Right lobe of liver (tissue), 6 donors: ENCODE results near the gene SLC8A2. TPM values are rescaled to one million over a fixed set of nuclear protein-coding genes. Genes with fewer than 3 reads are reported as not detected.

Source experiments
- ATAC-seq, 4 donors: fragments of 200-7000 bp; cut with Tn5 transposase; one replicate each; pipeline ENCODE4 v1.9.1; 2020; ENCODE audit warnings: mild to moderate bottlenecking in 4 of 4, moderate library complexity in 4 of 4
- DNase-seq, 3 donors: peaks; one replicate each; pipeline ENCODE4 v3.0.0-alpha.2; 2020
- H3K27ac ChIP-seq, 3 donors: fragments of 200-600 bp; one replicate each; pipeline ENCODE4 v1.8.0; 2022
- H3K27me3 ChIP-seq, 2 donors: fragments of 200-600 bp; one replicate each; pipeline ENCODE4 v1.8.0; 2022
- H3K36me3 ChIP-seq, 4 donors: fragments of 200-600 bp; sonication (generic) in 1 of 4; one replicate each; pipeline versions ENCODE4 v1.5.1 to v1.8.0; 2017 to 2022; ENCODE audit warnings: control low read depth in 1 of 4
- H3K4me1 ChIP-seq, 4 donors: fragments of 200-600 bp; sonication (generic) in 1 of 4; one replicate each; pipeline versions ENCODE4 v1.5.1 to v1.8.0; 2017 to 2022; ENCODE audit warnings: control low read depth in 1 of 4
- H3K4me3 ChIP-seq, 3 donors: fragments of 200-600 bp; one replicate each; pipeline ENCODE4 v1.8.0; 2022
- H3K9me3 ChIP-seq, 4 donors: fragments of 200-600 bp; sonication (generic) in 1 of 4; one replicate each; pipeline versions ENCODE4 v1.5.1 to v1.8.0; 2017 to 2022; ENCODE audit warnings: control low read depth in 1 of 4
- CTCF ChIP-seq, 4 donors: fragments of 200-600 bp in 3 of 4; fragments of 450-650 bp in 1 of 4; IDR thresholded peaks; one replicate each; pipeline versions ENCODE4 v1.5.1 to v1.8.0; 2016 to 2022; ENCODE audit warnings: antibody characterized with exemption in 4 of 4, mild to moderate bottlenecking in 2 of 4
- POLR2A ChIP-seq: fragments of 450-650 bp; IDR thresholded peaks from one replicate; pipeline ENCODE4 v1.6.1; 2017; ENCODE audit warnings: antibody characterized with exemption, mild to moderate bottlenecking
- WGBS: methylation state at CpG from one replicate; pipeline ENCODE4 v1.1.6; 2018; ENCODE audit warnings: low coverage, low lambda C conversion rate; ENCODE audit not compliant: insufficient coverage; ENCODE audit errors: missing lambda C conversion rate; 5-methylcytosine and 5-hydroxymethylcytosine counted together
- intact Hi-C, 2 donors: fragments of 100-400 bp; cut with DNase I; formaldehyde crosslinking; loops; one replicate each; pipeline versions ENCODE4 v1.11.2 to v1.14.1; 2022
- total RNA-seq, 6 experiments: library from RNA; depleted of rRNA in 2 of 6; stranded (reverse); fragments of >200 nt in 2 of 6; fragmentation: NEBNext Ultra II Directional in 3 of 6; extraction: Animal tissue kit (Norgen Biotek cat#: 25700) in 3 of 6; gene quantifications; one replicate each; pipeline versions ENCODE4 v1.1.0 to v1.2.4, GENCODE V29; 2016 to 2023
- donor health status: DM: no; HTN: yes; CAD: no.
- donor health status: DM: no; HTN: no; CAD: no.
- donor health status: DM: no; HTN: no; CAD: no.
- donor health status: DM: no; HTN: yes; CAD: no.
- donor health status: DM: no; HTN: yes; CAD: no.

Gene SLC8A2
- total RNA-seq, 6 experiments from 2014 or later: 0.13 TPM; not detected in 5

- H3K27me3 ChIP-seq: no peaks in the 10 kb centered on the region
- intact Hi-C loops: no loop called here
- no peaks in the 10 kb centered on the region for H3K9me3 ChIP-seq
- TF ChIP-seq CTCF (IDR thresholded peaks at IDR 0.05) (no peak), POLR2A (no peak)
- no peak for ATAC-seq
- H3K4me3 ChIP-seq: no peak overlapping the region
- 53% methylated on average over 5 of the region's 9 CpGs for WGBS
- no peaks in the 10 kb centered on the region for H3K36me3 ChIP-seq
- H3K27ac ChIP-seq: no peak overlapping the region
- DNase-seq: no peak
- H3K4me1 ChIP-seq: no peaks in the 10 kb centered on the region
Observed at GRCh38 chr19:47404334-47405196, 67.1 kb downstream of the SLC8A2 start.

- ATAC-seq (no peak), DNase-seq (no peak)
- intact Hi-C loops: no loop called here
- 79% methylated on average over 8 of the region's 16 CpGs for WGBS
- Histone ChIP-seq H3K9me3 (no peaks in the 10 kb centered on the region), H3K27ac (no peak overlapping the region), H3K27me3 (no peaks in the 10 kb centered on the region), H3K36me3 (no peaks in the 10 kb centered on the region), H3K4me3 (no peak overlapping the region), H3K4me1 (no peaks in the 10 kb centered on the region)
- TF ChIP-seq CTCF (IDR thresholded peaks at IDR 0.05): no peak
- no peak for TF ChIP-seq POLR2A
Observed at GRCh38 chr19:47402504-47402903, 69.2 kb downstream of the SLC8A2 start.

- Histone ChIP-seq H3K27me3 (no peaks in the 10 kb centered on the region), H3K4me1 (no peaks in the 10 kb centered on the region), H3K36me3 (no peaks in the 10 kb centered on the region), H3K27ac (no peak overlapping the region), H3K9me3 (no peaks in the 10 kb centered on the region), H3K4me3 (no peak overlapping the region)
- intact Hi-C loops: no loop called here
- WGBS: 56% methylated on average over 13 of the region's 24 CpGs
- DNase-seq (no peak), ATAC-seq (peak in 1 of 4 donors; percentile 19)
- TF ChIP-seq CTCF (IDR thresholded peaks at IDR 0.05) (no peak), POLR2A (no peak)
Observed at GRCh38 chr19:47398707-47399597, 72.7 kb downstream of the SLC8A2 start.

GRCh38 chr19:47391510-47392223, 80.0 kb downstream of the SLC8A2 start:
- peak; percentile 94 to 96 (median 94) for ATAC-seq
- H3K4me3 ChIP-seq: no peak overlapping the region
- H3K36me3 ChIP-seq: no peaks in the 10 kb centered on the region
- intact Hi-C loops: loop anchor here (5.0 kb wide), 2 partner anchors 94 to 99 kb away; no protein-coding TSS in a partner anchor
- DNase-seq: peak; percentile 81 to 87 (median 84)
- H3K9me3 ChIP-seq: no peaks in the 10 kb centered on the region
- TF ChIP-seq POLR2A (no peak), CTCF (IDR thresholded peaks at IDR 0.05) (peak; percentile 91 to 95 (median 92))
- H3K4me1 ChIP-seq: no peaks in the 10 kb centered on the region
- WGBS: 0% methylated on average over 5 of the region's 15 CpGs
- no peak overlapping the region for H3K27ac ChIP-seq
- no peaks in the 10 kb centered on the region for H3K27me3 ChIP-seq
